ENCODE measurements around the gene OR10AD1. TPM values are rescaled to one million over a fixed set of nuclear protein-coding genes. Genes with fewer than 3 reads are reported as not detected.

Gene OR10AD1
- total RNA-seq, 2 experiments from 2014 or later, result not detected

DNA sequence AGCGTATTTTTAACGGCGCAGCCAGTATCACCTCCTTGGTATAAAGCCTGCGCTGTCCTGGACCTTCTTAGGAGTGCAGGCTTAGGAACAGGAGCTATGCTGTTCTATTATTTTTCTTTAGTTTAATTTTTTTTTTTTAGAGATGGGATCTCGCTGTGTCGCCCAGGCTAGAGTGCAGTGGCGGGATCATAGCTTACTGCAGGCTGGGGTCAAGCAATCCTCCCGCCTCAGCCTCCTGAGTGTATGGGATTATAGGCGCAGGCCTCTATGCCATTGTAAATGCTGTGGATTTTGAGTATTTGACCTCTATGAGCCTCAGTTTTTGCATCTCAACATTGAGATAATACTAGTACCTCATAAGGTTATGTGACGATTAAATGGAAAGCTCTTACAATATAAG lies 4.1 kb downstream of the OR10AD1 start:
- peaks cover 23% of the 10 kb centered on the region for H3K4me1 Mint-ChIP-seq
- DNase-seq, result no peak
- H3K27me3 Mint-ChIP-seq, result no peaks in the 10 kb centered on the region

DNA sequence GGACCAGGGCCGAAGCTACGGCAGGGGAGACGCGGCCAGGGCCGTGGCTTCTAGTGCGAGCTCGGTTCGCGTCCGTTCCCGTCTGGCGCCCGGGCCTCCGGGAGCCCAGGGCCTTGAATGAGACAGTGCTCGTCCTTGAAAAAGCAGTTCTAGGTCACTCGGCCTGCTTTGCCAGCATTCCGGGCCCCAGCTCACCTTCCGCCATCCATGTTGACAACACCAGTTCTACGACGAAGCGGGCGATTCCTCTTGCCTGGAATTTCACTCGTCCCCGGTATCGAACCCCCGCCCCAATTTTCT lies 4.5 kb downstream of the OR10AD1 start:
- Mint-ChIP-seq H3K27me3 (no peaks in the 10 kb centered on the region), H3K4me3 (peak overlapping the region; percentile 85), H3K4me1 (peaks cover 23% of the 10 kb centered on the region), H3K27ac (peak overlapping the region; percentile 97), H3K36me3 (peaks cover 42% of the 10 kb centered on the region), H3K9me3 (peaks cover 23% of the 10 kb centered on the region)
- DNase-seq, result peak; percentile 31

More for the DNA sequence above, 4.1 kb downstream of the OR10AD1 start:
- Mint-ChIP-seq H3K27ac (peak overlapping the region; percentile 97), H3K9me3 (peaks cover 24% of the 10 kb centered on the region), H3K4me3 (peak overlapping the region; percentile 85), H3K36me3 (peaks cover 45% of the 10 kb centered on the region)

DNA sequence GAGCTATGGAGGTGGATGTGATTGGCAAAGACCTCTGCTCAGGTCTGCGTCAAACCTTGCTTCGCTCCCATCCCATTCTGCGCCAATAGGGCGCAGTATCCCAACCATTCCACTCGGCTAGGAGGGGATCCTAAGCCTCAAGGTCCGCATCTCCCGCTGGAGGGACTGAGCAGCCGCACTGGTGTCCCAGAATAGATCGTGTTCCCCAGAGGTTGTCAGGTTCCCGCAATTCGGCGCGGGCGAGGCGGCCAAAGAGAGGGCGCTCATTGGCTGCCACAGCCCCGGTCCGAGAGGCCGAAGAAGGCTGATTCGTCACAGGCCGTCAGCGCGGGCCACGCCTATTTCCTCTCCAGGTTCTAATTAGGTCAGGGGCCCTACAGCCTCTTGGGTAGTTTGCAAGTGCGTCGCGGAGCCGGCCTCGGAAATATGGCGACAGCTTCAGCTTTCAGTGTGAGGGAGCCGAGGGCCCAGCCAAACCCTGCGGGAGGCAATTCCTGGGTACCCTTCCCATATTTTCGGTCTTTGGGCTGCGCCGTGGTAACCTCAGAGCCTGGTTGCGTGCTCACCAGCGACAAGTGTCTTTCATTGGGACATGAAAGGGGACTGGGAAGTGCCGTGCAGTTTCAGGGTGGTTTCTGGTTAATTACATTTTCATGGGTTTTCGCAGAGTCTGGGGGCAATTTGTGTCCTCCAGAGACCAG lies 5.0 kb downstream of the OR10AD1 start:
- H3K4me3 Mint-ChIP-seq, result peak overlapping the region; percentile 85
- H3K27me3 Mint-ChIP-seq, result no peaks in the 10 kb centered on the region
- peaks cover 23% of the 10 kb centered on the region for H3K4me1 Mint-ChIP-seq

DNA sequence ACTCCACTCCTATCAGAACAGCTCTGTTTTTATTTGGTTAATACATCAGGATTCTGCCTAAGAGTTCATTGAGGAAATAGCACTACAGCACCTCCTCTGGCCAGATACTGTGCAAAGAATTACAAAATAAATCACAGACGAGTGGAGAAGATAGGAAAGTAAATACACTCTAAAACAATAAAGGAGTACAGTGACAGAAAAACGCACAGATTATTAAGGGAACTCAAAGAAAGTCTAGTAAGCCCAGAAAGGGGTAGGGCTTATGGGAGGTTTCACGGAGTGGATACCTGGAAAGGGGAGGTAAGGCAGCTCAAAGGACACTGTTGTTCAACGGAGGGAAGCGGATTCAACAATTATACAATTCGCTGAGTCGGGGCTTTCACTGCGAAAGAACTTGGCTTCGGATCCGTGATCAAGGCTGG lies 5.5 kb downstream of the OR10AD1 start:
- Mint-ChIP-seq H3K4me3 (peak overlapping the region; percentile 85), H3K27ac (peak overlapping the region; percentile 97), H3K9me3 (peaks cover 13% of the 10 kb centered on the region), H3K4me1 (peaks cover 23% of the 10 kb centered on the region), H3K36me3 (peaks cover 31% of the 10 kb centered on the region), H3K27me3 (no peaks in the 10 kb centered on the region)
- no peak for DNase-seq

More for the DNA sequence above, 5.0 kb downstream of the OR10AD1 start:
- peaks cover 37% of the 10 kb centered on the region for H3K36me3 Mint-ChIP-seq
- peak overlapping the region; percentile 97 for H3K27ac Mint-ChIP-seq
- peaks cover 18% of the 10 kb centered on the region for H3K9me3 Mint-ChIP-seq
- DNase-seq, result peak; percentile 91

DNA sequence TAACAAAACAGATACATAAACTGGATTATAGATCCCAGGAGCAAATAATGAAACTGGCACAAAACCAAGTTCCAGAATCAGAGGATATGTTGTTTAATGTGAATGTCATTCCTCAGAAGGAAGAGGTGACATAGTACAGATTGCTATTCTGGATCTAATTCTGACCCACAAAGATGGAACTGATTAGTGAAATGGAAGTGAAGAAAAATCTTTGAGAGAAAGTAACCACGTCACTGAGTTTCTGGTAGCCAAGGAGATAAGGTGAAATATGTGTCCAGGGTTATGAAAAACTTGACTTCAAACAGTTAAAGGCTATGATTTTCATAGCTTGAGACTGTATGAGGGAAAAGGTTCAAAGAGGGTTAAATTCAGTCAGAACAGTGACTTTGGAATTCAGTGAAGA lies 8.3 kb downstream of the OR10AD1 start:
- DNase-seq, result no peak
- H3K4me1 Mint-ChIP-seq, result peaks cover 17% of the 10 kb centered on the region
- no peak overlapping the region for H3K4me3 Mint-ChIP-seq
- H3K36me3 Mint-ChIP-seq, result peaks cover 4% of the 10 kb centered on the region
- peaks cover 7% of the 10 kb centered on the region for H3K27me3 Mint-ChIP-seq
- no peak overlapping the region for H3K27ac Mint-ChIP-seq
- H3K9me3 Mint-ChIP-seq, result no peaks in the 10 kb centered on the region

DNA sequence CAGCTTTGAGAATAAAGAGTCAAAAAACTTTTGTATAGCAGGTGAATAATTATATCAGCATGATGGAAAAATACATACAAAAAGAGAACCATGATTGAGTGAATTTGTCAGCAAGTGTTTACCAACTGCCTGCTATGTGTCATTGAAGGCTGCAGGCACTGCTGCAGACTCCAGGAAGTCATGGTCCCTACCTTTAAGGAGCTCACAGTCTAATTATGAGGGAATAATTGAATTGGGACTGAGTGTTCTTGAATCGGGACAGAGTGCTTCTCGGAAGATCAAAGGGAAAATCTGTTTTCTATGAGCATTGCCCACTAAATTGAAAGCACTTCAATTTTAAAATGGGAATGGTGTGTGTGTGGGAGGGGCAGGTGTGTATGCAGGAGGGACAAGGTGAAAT lies 9.5 kb downstream of the OR10AD1 start:
- H3K9me3 Mint-ChIP-seq, result no peaks in the 10 kb centered on the region
- no peak overlapping the region for H3K4me3 Mint-ChIP-seq

DNA sequence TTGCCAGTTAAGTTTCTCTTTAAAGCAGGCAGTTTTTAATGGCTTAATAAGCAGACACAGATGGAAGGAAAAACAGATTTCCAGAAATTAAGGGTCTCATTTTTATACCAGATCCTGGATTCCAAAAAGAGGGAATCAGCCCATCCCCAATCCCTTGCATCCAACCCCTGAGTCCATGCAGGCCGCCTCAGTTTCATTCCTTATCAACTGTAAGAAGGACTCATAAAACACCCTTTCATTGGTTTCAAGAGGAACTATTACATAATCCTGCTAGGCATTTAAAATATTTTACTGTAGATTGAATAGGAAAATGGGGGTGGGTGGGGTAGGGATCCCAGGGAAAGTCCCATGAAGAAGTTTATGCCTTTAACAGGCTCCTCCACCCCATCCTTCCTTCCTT lies 10.2 kb downstream of the OR10AD1 start:
- H3K4me1 Mint-ChIP-seq, result peaks cover 12% of the 10 kb centered on the region
- no peaks in the 10 kb centered on the region for H3K9me3 Mint-ChIP-seq
- peaks cover 7% of the 10 kb centered on the region for H3K27me3 Mint-ChIP-seq

More for the DNA sequence above, 9.5 kb downstream of the OR10AD1 start:
- H3K27ac Mint-ChIP-seq, result no peak overlapping the region
- H3K27me3 Mint-ChIP-seq, result peaks cover 7% of the 10 kb centered on the region
- DNase-seq, result no peak
- H3K36me3 Mint-ChIP-seq, result no peaks in the 10 kb centered on the region
- H3K4me1 Mint-ChIP-seq, result peaks cover 12% of the 10 kb centered on the region

DNA sequence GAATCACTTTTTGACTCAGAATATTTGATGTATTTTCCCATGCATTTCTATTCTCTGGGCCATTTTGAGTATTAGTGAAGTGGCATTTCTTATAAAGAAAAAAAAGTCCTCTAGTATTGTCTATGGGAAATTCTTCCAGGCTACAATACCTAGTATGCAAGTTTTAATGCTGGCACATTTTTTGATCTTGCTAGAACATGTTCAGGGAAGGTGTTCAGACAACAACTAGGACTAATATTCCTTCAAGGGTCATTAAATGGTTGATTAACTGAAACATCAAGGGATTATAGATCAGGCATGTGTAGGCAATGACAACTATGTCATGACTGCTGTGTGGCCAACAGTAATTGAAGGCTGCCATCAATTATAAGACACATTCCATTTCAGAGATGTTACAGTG lies 12.0 kb downstream of the OR10AD1 start:
- no peaks in the 10 kb centered on the region for H3K9me3 Mint-ChIP-seq
- H3K4me1 Mint-ChIP-seq, result peaks cover 9% of the 10 kb centered on the region
- no peak overlapping the region for H3K27ac Mint-ChIP-seq
- no peaks in the 10 kb centered on the region for H3K36me3 Mint-ChIP-seq
- no peak for DNase-seq
- no peak overlapping the region for H3K4me3 Mint-ChIP-seq
- H3K27me3 Mint-ChIP-seq, result peaks cover 10% of the 10 kb centered on the region

More for the DNA sequence above, 10.2 kb downstream of the OR10AD1 start:
- Mint-ChIP-seq H3K27ac (no peak overlapping the region), H3K4me3 (no peak overlapping the region), H3K36me3 (no peaks in the 10 kb centered on the region)
- no peak for DNase-seq

DNA sequence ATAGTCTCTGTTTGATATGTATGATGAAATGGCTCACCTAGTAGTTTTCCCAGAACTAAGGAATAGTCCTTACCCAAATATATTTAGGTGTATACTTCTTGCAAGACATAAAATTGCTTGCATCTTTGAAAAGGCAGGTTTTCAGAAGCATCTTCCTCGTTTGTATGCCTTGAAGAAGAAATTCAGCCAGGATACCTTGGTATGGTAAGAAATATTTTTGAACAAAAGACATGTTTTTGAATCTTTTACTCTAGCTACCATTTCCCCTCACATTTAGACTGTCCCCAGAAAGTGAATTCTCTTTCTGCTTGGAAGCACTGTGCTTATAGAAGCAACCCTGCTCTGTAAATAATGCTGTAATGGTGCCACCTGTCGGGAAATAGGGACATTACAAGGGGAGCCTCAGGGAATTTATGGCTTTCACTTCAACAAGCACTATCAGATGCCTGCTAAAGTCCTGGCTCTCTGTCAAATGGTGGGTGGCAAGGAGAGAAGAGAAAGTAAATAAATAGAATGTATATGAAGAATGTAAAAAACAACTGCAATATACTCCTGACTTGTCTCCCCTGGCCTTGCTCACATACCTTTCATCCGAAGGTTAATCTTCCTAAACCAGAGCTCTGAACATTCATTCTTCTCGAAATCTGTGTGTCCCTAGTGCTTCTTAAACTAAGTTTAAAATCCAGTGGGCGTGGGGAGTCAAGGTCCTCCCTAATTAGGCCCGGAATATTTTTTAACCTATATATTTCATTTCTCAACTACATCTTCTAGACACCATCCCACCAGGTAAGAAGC lies 13.6 kb downstream of the OR10AD1 start:
- H3K4me3 Mint-ChIP-seq, result no peak overlapping the region
- peaks cover 26% of the 10 kb centered on the region for H3K27me3 Mint-ChIP-seq
- no peak overlapping the region for H3K27ac Mint-ChIP-seq
- no peaks in the 10 kb centered on the region for H3K36me3 Mint-ChIP-seq
- peaks cover 15% of the 10 kb centered on the region for H3K4me1 Mint-ChIP-seq
- peak; percentile 46 for DNase-seq
- no peaks in the 10 kb centered on the region for H3K9me3 Mint-ChIP-seq

DNA sequence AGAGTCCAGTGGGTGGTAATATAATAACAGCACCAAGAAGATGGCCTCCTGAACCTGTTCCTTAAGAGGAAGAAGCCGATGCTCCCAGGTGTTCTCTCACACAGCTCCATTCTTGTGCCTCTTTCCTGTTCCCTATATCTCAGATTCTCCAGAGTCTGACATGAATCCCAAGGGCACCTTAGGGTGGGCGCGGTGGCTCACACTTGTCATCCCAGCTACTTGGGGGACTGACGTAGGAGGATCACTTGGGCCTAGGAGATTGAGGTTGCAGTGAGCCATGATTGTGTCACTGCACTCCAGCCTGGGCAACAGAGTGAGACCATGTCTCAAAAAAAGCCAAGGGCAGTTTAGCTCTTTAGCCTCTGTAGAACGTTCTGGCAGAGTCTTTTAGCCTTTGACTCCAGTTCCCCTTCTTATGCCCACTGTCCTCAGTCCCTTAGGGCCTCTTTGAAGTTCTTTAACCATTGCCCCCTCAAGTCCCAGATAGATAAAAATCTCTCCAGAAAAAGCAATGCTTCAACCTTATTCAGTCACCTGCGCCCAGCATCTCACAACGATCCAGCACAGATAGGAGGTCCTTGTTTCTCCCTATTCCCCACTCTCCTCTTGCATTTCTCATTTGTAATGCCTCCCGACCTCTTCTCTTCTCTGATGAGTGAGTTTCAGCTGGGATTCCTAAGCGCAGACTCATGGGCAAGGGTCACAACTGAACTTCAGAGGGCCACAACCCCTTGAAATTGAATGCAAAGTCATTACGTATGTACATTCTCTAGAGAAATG lies 15.0 kb downstream of the OR10AD1 start:
- Mint-ChIP-seq H3K9me3 (no peaks in the 10 kb centered on the region), H3K4me3 (no peak overlapping the region), H3K27me3 (peaks cover 32% of the 10 kb centered on the region), H3K27ac (no peak overlapping the region), H3K4me1 (peaks cover 15% of the 10 kb centered on the region), H3K36me3 (no peaks in the 10 kb centered on the region)
- no peak for DNase-seq

DNA sequence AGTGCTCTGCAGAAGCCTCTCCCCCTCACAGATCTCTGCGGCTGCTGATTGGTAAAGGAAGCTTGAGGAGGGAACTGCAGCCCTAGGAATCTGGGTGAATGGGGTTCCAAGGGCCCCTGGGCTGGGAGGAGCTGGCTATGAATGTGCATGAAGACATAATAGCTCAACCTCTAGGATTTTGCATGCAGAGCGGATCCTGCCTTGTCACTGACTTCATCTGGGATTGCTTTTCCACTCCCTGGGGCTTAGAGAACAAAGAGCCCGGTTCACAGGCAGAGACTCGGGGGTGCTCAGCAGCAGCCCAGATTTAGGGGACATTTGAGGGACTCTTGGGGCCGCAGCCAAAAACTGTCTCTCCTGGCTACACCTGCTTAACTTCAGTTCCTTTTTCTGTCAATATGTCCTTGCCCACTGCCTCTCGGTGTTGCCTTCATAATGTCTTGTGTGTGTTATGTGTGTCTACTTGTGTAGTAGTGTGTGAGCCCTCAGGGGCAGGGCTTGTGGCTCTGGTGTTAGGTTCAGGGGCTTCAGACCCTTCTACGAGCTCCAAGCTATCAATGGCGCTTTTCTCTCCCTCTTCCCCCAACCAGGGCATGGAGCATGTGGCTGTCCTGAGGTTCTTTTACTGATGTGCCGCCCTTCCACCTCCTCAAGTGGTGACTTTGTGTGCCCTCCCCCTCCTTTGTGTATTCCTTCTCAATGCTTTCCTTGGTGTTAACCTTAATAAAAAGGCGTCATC lies 17.7 kb downstream of the OR10AD1 start:
- Mint-ChIP-seq H3K27me3 (peaks cover 38% of the 10 kb centered on the region), H3K27ac (no peak overlapping the region), H3K9me3 (no peaks in the 10 kb centered on the region), H3K36me3 (no peaks in the 10 kb centered on the region), H3K4me3 (peak overlapping the region; percentile 18), H3K4me1 (peaks cover 22% of the 10 kb centered on the region)
- DNase-seq, result no peak

DNA sequence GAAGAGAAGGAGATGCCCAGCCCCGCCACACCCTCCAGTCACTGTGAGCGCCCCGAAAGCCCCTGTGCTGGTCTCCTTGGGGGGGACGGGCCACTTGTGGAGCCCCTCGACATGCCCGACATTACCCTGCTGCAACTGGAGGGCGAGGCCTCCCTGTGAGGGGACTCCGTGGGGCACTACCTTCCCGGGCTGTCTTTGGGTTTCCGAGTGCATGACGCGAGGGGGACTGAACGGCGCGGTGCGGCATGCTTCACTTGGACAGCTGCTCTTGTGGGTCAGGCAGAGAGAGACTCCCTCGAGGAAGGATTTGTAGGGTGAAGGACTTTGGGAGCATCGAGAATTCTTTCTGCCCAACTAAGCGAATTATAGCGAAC lies 18.6 kb downstream of the OR10AD1 start:
- no peak for DNase-seq
- Mint-ChIP-seq H3K4me1 (peaks cover 19% of the 10 kb centered on the region), H3K9me3 (no peaks in the 10 kb centered on the region), H3K4me3 (peak overlapping the region; percentile 93), H3K27me3 (peaks cover 36% of the 10 kb centered on the region), H3K27ac (no peak overlapping the region), H3K36me3 (no peaks in the 10 kb centered on the region)

DNA sequence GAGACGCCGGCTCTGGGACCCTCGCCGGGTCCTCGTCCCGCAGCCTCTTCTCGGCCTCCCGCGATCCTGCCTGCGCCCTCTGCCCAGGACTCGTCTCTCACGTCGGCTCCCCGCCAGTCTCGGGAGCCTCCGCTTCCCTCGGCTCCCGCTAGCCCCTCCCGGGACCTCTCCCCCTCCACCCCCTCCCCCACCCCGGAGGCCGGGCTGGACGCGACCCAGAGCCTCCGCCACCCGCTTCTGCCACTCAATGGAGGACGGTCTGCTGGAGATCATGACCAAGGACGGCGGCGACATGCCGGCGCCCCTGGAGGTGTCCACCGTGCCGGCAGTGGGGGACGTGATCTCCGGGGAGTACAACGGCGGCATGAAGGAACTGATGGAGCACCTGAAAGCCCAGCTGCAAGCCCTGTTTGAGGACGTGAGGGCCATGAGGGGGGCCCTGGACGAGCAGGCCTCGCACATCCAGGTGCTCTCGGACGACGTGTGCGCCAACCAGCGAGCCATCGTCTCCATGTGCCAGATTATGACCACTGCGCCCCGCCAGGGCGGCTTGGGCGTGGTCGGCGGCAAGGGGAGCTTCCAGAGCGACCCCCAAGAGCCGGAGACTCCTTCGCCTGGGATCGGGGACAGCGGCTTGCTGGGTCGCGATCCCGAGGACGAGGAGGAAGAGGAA lies 19.1 kb downstream of the OR10AD1 start:
- no peaks in the 10 kb centered on the region for H3K36me3 Mint-ChIP-seq
- peak overlapping the region; percentile 93 for H3K4me3 Mint-ChIP-seq
- no peaks in the 10 kb centered on the region for H3K9me3 Mint-ChIP-seq
- DNase-seq, result peak; percentile 18
- no peak overlapping the region for H3K27ac Mint-ChIP-seq
- H3K4me1 Mint-ChIP-seq, result peaks cover 19% of the 10 kb centered on the region
- peaks cover 36% of the 10 kb centered on the region for H3K27me3 Mint-ChIP-seq
